HG02981 (cell line): ENCODE data around the gene PCDH9.

Experiments used
- ATAC-seq: cut with Tn5 transposase; IDR thresholded peaks from one replicate; pipeline ENCODE4 v1.9.1; 2021; ENCODE audit warnings: mild to moderate bottlenecking, moderate library complexity; ENCODE audit not compliant: unreplicated experiment

Gene PCDH9

GRCh38 chr13:66362485-66362884 is 867.7 kb downstream of the PCDH9 start:
- no peak for ATAC-seq

- no peak for ATAC-seq
Observed at GRCh38 chr13:66359910-66360552, 870.1 kb downstream of the PCDH9 start.

GRCh38 chr13:66359393-66359792 is 870.7 kb downstream of the PCDH9 start:
- ATAC-seq, result no peak

- ATAC-seq, result no peak
Observed at GRCh38 chr13:66358564-66358963, 871.6 kb downstream of the PCDH9 start.

- ATAC-seq, result no peak
Observed at GRCh38 chr13:66357463-66357862, 872.7 kb downstream of the PCDH9 start.

GRCh38 chr13:66354879-66355751 is 875.0 kb downstream of the PCDH9 start:
- ATAC-seq, result no peak

- no peak for ATAC-seq
Observed at GRCh38 chr13:66353664-66354063, 876.5 kb downstream of the PCDH9 start.

- no peak for ATAC-seq
Observed at GRCh38 chr13:66349966-66350365, 880.2 kb downstream of the PCDH9 start.

- ATAC-seq, result no peak
Observed at GRCh38 chr13:66348745-66349690, 881.1 kb downstream of the PCDH9 start.

- ATAC-seq, result no peak
Observed at GRCh38 chr13:66347486-66348117, 882.5 kb downstream of the PCDH9 start.

- no peak for ATAC-seq
Observed at GRCh38 chr13:66345971-66346370, 884.2 kb downstream of the PCDH9 start.

- no peak for ATAC-seq
Observed at GRCh38 chr13:66345518-66345810, 884.7 kb downstream of the PCDH9 start.

- ATAC-seq, result no peak
Observed at GRCh38 chr13:66344805-66345517, 885.2 kb downstream of the PCDH9 start.

- ATAC-seq, result no peak
Observed at GRCh38 chr13:66343224-66343828, 886.8 kb downstream of the PCDH9 start.

GRCh38 chr13:66341635-66342377 is 888.3 kb downstream of the PCDH9 start:
- ATAC-seq, result no peak

GRCh38 chr13:66339214-66339613 is 890.9 kb downstream of the PCDH9 start:
- ATAC-seq, result no peak

- ATAC-seq, result no peak
Observed at GRCh38 chr13:66338542-66338941, 891.6 kb downstream of the PCDH9 start.

- no peak for ATAC-seq
Observed at GRCh38 chr13:66335626-66336025, 894.5 kb downstream of the PCDH9 start.

GRCh38 chr13:66329988-66330451 is 900.1 kb downstream of the PCDH9 start:
- ATAC-seq, result no peak
